Right lobe of liver (tissue), 4 donors: ENCODE data around the gene EXOC4.

ENCODE experiments used
- CTCF ChIP-seq, 4 donors: fragments of 200-600 bp in 3 of 4; fragments of 450-650 bp in 1 of 4; IDR thresholded peaks; one replicate each; pipeline versions ENCODE4 v1.5.1 to v1.8.0; 2016 to 2022; ENCODE audit warnings: antibody characterized with exemption in 4 of 4, mild to moderate bottlenecking in 2 of 4
- POLR2A ChIP-seq: fragments of 450-650 bp; IDR thresholded peaks from one replicate; pipeline ENCODE4 v1.6.1; 2017; ENCODE audit warnings: antibody characterized with exemption, mild to moderate bottlenecking
- donor health status: DM: no; HTN: no; CAD: no.
- donor health status: DM: no; HTN: no; CAD: no.
- donor health status: DM: no; HTN: yes; CAD: no.

GRCh38 chr7:133573554-133574265 is 320.8 kb downstream of the EXOC4 start:
- TF ChIP-seq CTCF (IDR thresholded peaks at IDR 0.05): no peak
- no peak for TF ChIP-seq POLR2A
